ENCODE results near the gene FAM227B.
"Not testable (repeated sequence)": the region's sequence is repeated elsewhere in the genome, so short reads cannot be mapped to it uniquely, and the experiment has no call there.

Gene FAM227B

GRCh38 chr15:49589030-49589429, 31.6 kb downstream of the FAM227B start:
- in situ Hi-C loops (cut with MboI; ENCODE audit: low pct_unique_long_range_greater_than_20kb, low sequenced_read_pairs, unreplicated experiment), result no loop called here
- DNase-seq (ENCODE audit: low spot score), result peak; percentile 19
- TF ChIP-seq CTCF (IDR thresholded peaks at IDR 0.05; ENCODE audit: extremely low read depth, insufficient read depth, missing control alignments), result no peak

GRCh38 chr15:49573421-49573820, 47.2 kb downstream of the FAM227B start:
- TF ChIP-seq CTCF (IDR thresholded peaks at IDR 0.05; ENCODE audit: extremely low read depth, insufficient read depth, missing control alignments), result no peak
- DNase-seq (ENCODE audit: low spot score), result no peak
- in situ Hi-C loops (cut with MboI; ENCODE audit: low pct_unique_long_range_greater_than_20kb, low sequenced_read_pairs, unreplicated experiment), result no loop called here

GRCh38 chr15:49570672-49571071, 49.9 kb downstream of the FAM227B start:
- no peak for DNase-seq (ENCODE audit: low spot score)
- TF ChIP-seq CTCF (IDR thresholded peaks at IDR 0.05; ENCODE audit: extremely low read depth, insufficient read depth, missing control alignments), result no peak
- in situ Hi-C loops (cut with MboI; ENCODE audit: low pct_unique_long_range_greater_than_20kb, low sequenced_read_pairs, unreplicated experiment), result no loop called here

GRCh38 chr15:49570174-49570573, 50.4 kb downstream of the FAM227B start:
- DNase-seq (ENCODE audit: low spot score), result no peak
- in situ Hi-C loops (cut with MboI; ENCODE audit: low pct_unique_long_range_greater_than_20kb, low sequenced_read_pairs, unreplicated experiment), result no loop called here
- no peak for TF ChIP-seq CTCF (IDR thresholded peaks at IDR 0.05; ENCODE audit: extremely low read depth, insufficient read depth, missing control alignments)

GRCh38 chr15:49560045-49560444, 60.6 kb downstream of the FAM227B start:
- TF ChIP-seq CTCF (IDR thresholded peaks at IDR 0.05; ENCODE audit: extremely low read depth, insufficient read depth, missing control alignments), result no peak
- no peak for DNase-seq (ENCODE audit: low spot score)
- in situ Hi-C loops (cut with MboI; ENCODE audit: low pct_unique_long_range_greater_than_20kb, low sequenced_read_pairs, unreplicated experiment), result no loop called here

GRCh38 chr15:49558929-49559328, 61.7 kb downstream of the FAM227B start:
- no peak for TF ChIP-seq CTCF (IDR thresholded peaks at IDR 0.05; ENCODE audit: extremely low read depth, insufficient read depth, missing control alignments)
- in situ Hi-C loops (cut with MboI; ENCODE audit: low pct_unique_long_range_greater_than_20kb, low sequenced_read_pairs, unreplicated experiment), result no loop called here
- no peak for DNase-seq (ENCODE audit: low spot score)

GRCh38 chr15:49556437-49556836, 64.2 kb downstream of the FAM227B start:
- in situ Hi-C loops (cut with MboI; ENCODE audit: low pct_unique_long_range_greater_than_20kb, low sequenced_read_pairs, unreplicated experiment), result no loop called here
- DNase-seq (ENCODE audit: low spot score), result no peak
- no peak for TF ChIP-seq CTCF (IDR thresholded peaks at IDR 0.05; ENCODE audit: extremely low read depth, insufficient read depth, missing control alignments)

GRCh38 chr15:49550342-49550741, 70.3 kb downstream of the FAM227B start:
- in situ Hi-C loops (cut with MboI; ENCODE audit: low pct_unique_long_range_greater_than_20kb, low sequenced_read_pairs, unreplicated experiment); DNase-seq (ENCODE audit: low spot score): not testable (repeated sequence)
